H1 (cell line): ENCODE data around the gene SOX6. TPM values are rescaled to one million over a fixed set of nuclear protein-coding genes. Genes with fewer than 3 reads are reported as not detected.

Experiments used
- CTCF ChIA-PET: fragments of 300-600 bp; sonication (Branson Sonifier 250); formaldehyde crosslinking; loops from one replicate; lab custom pipeline; 2021; ENCODE audit not compliant: partially characterized antibody; lab: Charles Lee
- POLR2A ChIA-PET: fragments of 300-600 bp; sonication (Branson Sonifier 250); formaldehyde crosslinking; loops from one replicate; lab custom pipeline; 2021; ENCODE audit warnings: inconsistent platforms; ENCODE audit not compliant: partially characterized antibody; lab: Charles Lee
- DNase-seq, 2 experiments: peaks; one replicate each; pipeline versions ENCODE4 v3.0.0 to v3.0.0-alpha.2; 2010 to 2022; ENCODE audit warnings: low spot score in 2 of 2, low read depth in 1 of 2, mixed read lengths in 1 of 2
- FAIRE-seq: peaks from 2 replicates; lab custom pipeline; 2011; peaks lifted over from hg19 to GRCh38; lab: Jason Lieb, UNC
- H2AFZ ChIP-seq: 2 replicates; pipeline ENCODE4 v1.8.1; 2012; ENCODE audit warnings: low read length, inconsistent platforms
- H2AK5ac ChIP-seq: 2 replicates; pipeline ENCODE4 v1.6.1; 2013; ENCODE audit warnings: low read depth, low read length
- H2BK120ac ChIP-seq: replicated peaks from 2 replicates; pipeline ENCODE3; 2013; ENCODE audit warnings: low read depth, low read length, inconsistent platforms
- H2BK12ac ChIP-seq: 2 replicates; pipeline ENCODE4 v1.6.1; 2013; ENCODE audit warnings: low read depth, low read length
- H2BK15ac ChIP-seq: 2 replicates; pipeline ENCODE4 v1.6.1; 2013; ENCODE audit warnings: low read length
- H2BK20ac ChIP-seq: 2 replicates; pipeline ENCODE4 v1.6.1; 2013; ENCODE audit warnings: low read length
- H2BK5ac ChIP-seq: 2 replicates; pipeline ENCODE4 v1.6.1; 2013; ENCODE audit warnings: low read depth, low read length
- H3K14ac ChIP-seq: 2 replicates; pipeline ENCODE4 v1.6.1; 2013; ENCODE audit warnings: inconsistent platforms; ENCODE audit not compliant: insufficient read length
- H3K18ac ChIP-seq: 2 replicates; pipeline ENCODE4 v1.6.1; 2013; ENCODE audit warnings: low read length; ENCODE audit errors: extremely low read depth
- H3K23ac ChIP-seq: 2 replicates; pipeline ENCODE4 v1.6.1; 2013; ENCODE audit warnings: inconsistent platforms; ENCODE audit not compliant: insufficient read length
- H3K23me2 ChIP-seq: 2 replicates; pipeline ENCODE4 v1.6.1; 2013; ENCODE audit warnings: low read depth, low read length
- H3K27ac ChIP-seq: 2 replicates; pipeline ENCODE4 v1.6.1; 2011; ENCODE audit warnings: low read depth, low read length, inconsistent platforms
- H3K27me3 ChIP-seq, 4 experiments: replicated peaks in 1 of 4; 1 replicate in 1 of 4; 2 replicates in 3 of 4; pipeline versions ENCODE4 v1.6.1 to v1.8.1; 2011 to 2013; ENCODE audit warnings: low read length in 3 of 4, mild to moderate bottlenecking in 3 of 4, inconsistent platforms in 2 of 4, mixed read lengths in 2 of 4, moderate library complexity in 1 of 4; ENCODE audit not compliant: control insufficient read depth in 3 of 4, insufficient read depth in 3 of 4; ENCODE audit errors: extremely low read depth in 1 of 4
- H3K36me3 ChIP-seq, 4 experiments: 2 replicates each; pipeline versions ENCODE4 v1.6.1 to v1.8.1; 2011 to 2013; ENCODE audit warnings: mild to moderate bottlenecking in 4 of 4, low read length in 3 of 4, moderate library complexity in 2 of 4, control low read depth in 1 of 4, inconsistent platforms in 1 of 4; ENCODE audit not compliant: insufficient read depth in 4 of 4, control insufficient read depth in 2 of 4
- H3K4ac ChIP-seq: replicated peaks from 2 replicates; pipeline ENCODE3; 2013; ENCODE audit warnings: low read length, low read depth, mixed read lengths, inconsistent platforms; ENCODE audit not compliant: insufficient read length
- H3K4me1 ChIP-seq, 4 experiments: replicated peaks in 1 of 4; 1 replicate in 1 of 4; 2 replicates in 3 of 4; pipeline versions ENCODE4 v1.6.1 to v1.8.1; 2011 to 2013; ENCODE audit warnings: low read length in 3 of 4, inconsistent platforms in 2 of 4, mixed read lengths in 1 of 4; ENCODE audit not compliant: insufficient read depth in 4 of 4, control insufficient read depth in 3 of 4
- H3K4me2 ChIP-seq, 2 experiments: 2 replicates each; pipeline versions ENCODE4 v1.6.1 to v1.8.1; 2011 to 2013; ENCODE audit warnings: low read depth in 2 of 2, low read length in 2 of 2, control low read depth in 1 of 2, inconsistent platforms in 1 of 2, mild to moderate bottlenecking in 1 of 2; ENCODE audit not compliant: insufficient read depth in 1 of 2
- H3K4me3 ChIP-seq, 4 experiments: fragments of 200-600, 300-600 bp in 1 of 4; sonication (generic), shearing (Covaris generic), sonication (Bioruptor Twin) in 1 of 4; 2 replicates each; pipeline versions ENCODE4 v1.5.1 to v1.8.1; 2011 to 2016; ENCODE audit warnings: low read length in 4 of 4, low read depth in 3 of 4, control low read depth in 2 of 4, inconsistent platforms in 2 of 4, mild to moderate bottlenecking in 2 of 4, mixed read lengths in 1 of 4, moderate library complexity in 1 of 4; ENCODE audit not compliant: insufficient read depth in 2 of 4; ENCODE audit errors: extremely low read depth in 1 of 4
- H3K56ac ChIP-seq: replicated peaks from 2 replicates; pipeline ENCODE3; 2013; ENCODE audit warnings: low read depth, mild to moderate bottlenecking, mixed read lengths, low read length, inconsistent platforms; ENCODE audit not compliant: insufficient read length
- H3K79me1 ChIP-seq: 2 replicates; pipeline ENCODE4 v1.6.1; 2013; ENCODE audit warnings: low read depth, low read length, control low read depth
- H3K79me2 ChIP-seq, 2 experiments: 2 replicates each; pipeline versions ENCODE4 v1.6.1 to v1.8.1; 2012 to 2013; ENCODE audit warnings: low read length in 2 of 2, mild to moderate bottlenecking in 2 of 2, inconsistent platforms in 1 of 2; ENCODE audit not compliant: insufficient read depth in 2 of 2, control insufficient read depth in 1 of 2
- H3K9ac ChIP-seq, 4 experiments: replicated peaks in 1 of 4; 1 replicate in 1 of 4; 2 replicates in 3 of 4; pipeline versions ENCODE4 v1.6.1 to v1.8.1; 2011 to 2013; ENCODE audit warnings: low read depth in 3 of 4, low read length in 3 of 4, control low read depth in 2 of 4, mild to moderate bottlenecking in 2 of 4, moderate library complexity in 2 of 4, inconsistent platforms in 1 of 4; ENCODE audit errors: extremely low read depth in 1 of 4
- H3K9me3 ChIP-seq, 2 experiments: 2 replicates each; pipeline versions ENCODE4 v1.6.1 to v1.8.1; 2012 to 2013; ENCODE audit warnings: mild to moderate bottlenecking in 2 of 2, moderate library complexity in 2 of 2, control low read depth in 1 of 2, inconsistent platforms in 1 of 2, low read depth in 1 of 2, low read length in 1 of 2, mixed read lengths in 1 of 2; ENCODE audit not compliant: insufficient read depth in 2 of 2
- H4K20me1 ChIP-seq, 2 experiments: replicated peaks in 1 of 2; 2 replicates each; pipeline versions ENCODE3 to v1.8.1; 2011 to 2013; ENCODE audit warnings: inconsistent platforms in 2 of 2, low read length in 2 of 2, mild to moderate bottlenecking in 1 of 2; ENCODE audit not compliant: insufficient read depth in 2 of 2, control insufficient read depth in 1 of 2
- H4K5ac ChIP-seq: 2 replicates; pipeline ENCODE4 v1.6.1; 2013; ENCODE audit warnings: low read length, low read depth, mixed read lengths, inconsistent platforms; ENCODE audit not compliant: insufficient read length
- H4K8ac ChIP-seq: 2 replicates; pipeline ENCODE4 v1.8.0; 2013; ENCODE audit warnings: mild to moderate bottlenecking, moderate library complexity, low read length, inconsistent platforms; ENCODE audit not compliant: insufficient read depth; ENCODE audit errors: extremely low read depth
- H4K91ac ChIP-seq: replicated peaks from 2 replicates; pipeline ENCODE3; 2013; ENCODE audit warnings: low read length, mixed read lengths, inconsistent platforms; ENCODE audit not compliant: insufficient read length
- FOSL1 ChIP-seq: IDR thresholded peaks from 2 replicates; pipeline ENCODE4 v1.6.1; 2011; ENCODE audit warnings: mild to moderate bottlenecking, low read depth, low read length, moderate library complexity; ENCODE audit not compliant: insufficient read depth
- JUN ChIP-seq: IDR thresholded peaks from 2 replicates; pipeline ENCODE4 v1.6.1; 2011; ENCODE audit warnings: low read depth, mild to moderate bottlenecking, improper control_type of control experiment, low read length
- RNF2 ChIP-seq: fragments of 200-900, 300-1000 bp; sonication (generic); IDR thresholded peaks from 2 replicates; pipeline ENCODE4 v1.7.1; 2016; ENCODE audit warnings: borderline replicate concordance, low read depth, mild to moderate bottlenecking, antibody characterized with exemption, low read length; ENCODE audit not compliant: poor library complexity, severe bottlenecking; ENCODE audit errors: missing control alignments
- SIN3A ChIP-seq, 2 experiments: IDR thresholded peaks in 1 of 2; conservative IDR thresholded peaks in 1 of 2; 2 replicates each; pipeline ENCODE4 v1.6.1; 2011 to 2012; ENCODE audit warnings: low read length in 2 of 2, improper control_type of control experiment in 1 of 2, low read depth in 1 of 2, mild to moderate bottlenecking in 1 of 2
- TAF1 ChIP-seq: IDR thresholded peaks from 2 replicates; pipeline ENCODE4 v1.6.1; 2011; ENCODE audit warnings: mild to moderate bottlenecking, low read depth, low read length
- TAF7 ChIP-seq: optimal IDR thresholded peaks from 2 replicates; pipeline ENCODE3; 2011; ENCODE audit warnings: low read depth, mild to moderate bottlenecking, inconsistent platforms, low read length, moderate library complexity, borderline replicate concordance
- WGBS, 2 experiments: shearing (Covaris generic) in 1 of 2; methylation state at CpG; one replicate each; pipeline versions ENCODE4 v1.1.6 to v1.1.7; 2013 to 2015; ENCODE audit warnings: low lambda C conversion rate in 2 of 2, mixed read lengths in 2 of 2, inconsistent platforms in 1 of 2, low coverage in 1 of 2, missing lambda C conversion rate in 1 of 2; ENCODE audit not compliant: insufficient replicate concordance in 2 of 2, insufficient coverage in 1 of 2, insufficient read length in 1 of 2; ENCODE audit errors: extremely low coverage in 1 of 2, missing lambda C conversion rate in 1 of 2; 5-methylcytosine and 5-hydroxymethylcytosine counted together
- polyA plus RNA-seq, 7 experiments: library from polyadenylated mRNA; depleted of rRNA in 3 of 7; stranded (reverse) in 5 of 7; unstranded in 2 of 7; fragments of >200 nt in 5 of 7; fragments of 200-250 nt in 2 of 7; gene quantifications; 1 replicate in 5 of 7; 2 replicates in 1 of 7; 4 replicates in 1 of 7; pipeline versions ENCODE4 v1.2.1 to v1.2.3, GENCODE V29; 2011 to 2013; ENCODE audit warnings: missing spikeins in 2 of 7, mixed read lengths in 2 of 7
- total RNA-seq: library from RNA; stranded (reverse); fragmentation: NEBNext Ultra II Directional; extraction: Animal tissue kit (Norgen Biotek cat#: 25700); gene quantifications from 2 replicates; pipeline ENCODE4 v1.2.1, GENCODE V29; 2021

SOX6 gene
- total and polyA plus RNA-seq, 2 of the 8 experiments (the other 6 are each of a cell fraction or from before 2014, with no cell fraction given): 0.09 TPM; not detected in 1

DNA sequence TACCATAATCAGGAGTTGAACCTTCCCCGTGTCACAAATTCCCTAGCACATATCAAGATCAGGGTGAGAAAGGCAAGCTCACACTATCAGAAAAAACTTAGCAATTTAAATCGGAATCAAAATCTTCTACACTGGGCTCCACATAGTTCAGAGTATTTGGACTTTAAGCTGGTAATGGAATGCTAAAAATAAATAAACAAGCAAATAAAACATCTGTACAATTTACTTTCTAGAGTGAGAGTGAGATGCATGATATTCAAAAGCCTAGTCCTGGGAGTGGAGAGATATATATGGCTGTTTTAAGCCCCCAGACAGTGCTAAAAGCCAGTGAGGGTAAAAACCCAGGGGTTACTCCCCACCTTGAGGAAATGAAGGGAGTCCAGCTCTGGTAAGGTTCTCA, 380.6 kb downstream of the SOX6 start:
- no peaks in the 10 kb centered on the region for H3K9me3 ChIP-seq
- H3K36me3 ChIP-seq: no peaks in the 10 kb centered on the region
- POLR2A ChIA-PET: no interaction called here
- peaks cover 0 to 1% (median 0%) of the 10 kb centered on the region in 4 experiments; a peak in 2 of 7 replicates for H3K27me3 ChIP-seq
- CTCF ChIA-PET: interaction anchor here (1.3 to 8.1 kb wide), 3 partner anchors 13 to 631 kb away, joined by 4 to 58 read pairs (median 6); no protein-coding TSS in a partner anchor
- no peak overlapping the region for H2AFZ ChIP-seq
- no peaks in the 10 kb centered on the region for H3K79me1 ChIP-seq
- no peaks in the 10 kb centered on the region for H3K79me2 ChIP-seq
- FAIRE-seq (no peak), DNase-seq (no peak)
- H4K20me1 ChIP-seq: no peaks in the 10 kb centered on the region
- no peak overlapping the region for H3K23ac ChIP-seq
- H2BK20ac ChIP-seq: no peak overlapping the region
- no peak overlapping the region for H4K5ac ChIP-seq
- H3K56ac ChIP-seq: no peak overlapping the region
- H3K27ac ChIP-seq: no peak overlapping the region
- no peak overlapping the region for H3K14ac ChIP-seq
- no peaks in the 10 kb centered on the region for H3K4me1 ChIP-seq
- no peak overlapping the region for H3K4me2 ChIP-seq
- no peak overlapping the region for H2AK5ac ChIP-seq
- H3K4me3 ChIP-seq: no peak overlapping the region
- no peak overlapping the region for H2BK15ac ChIP-seq
- no peak overlapping the region for H3K18ac ChIP-seq
- WGBS, 2 experiments: 67% methylated on average over 2 of the region's 2 CpGs; no CpG with 5 or more reads in 1 of the 2 experiments
- no peak overlapping the region for H2BK5ac ChIP-seq
- no peak overlapping the region for H2BK120ac ChIP-seq
- H4K91ac ChIP-seq: no peak overlapping the region
- H3K23me2 ChIP-seq: no peaks in the 10 kb centered on the region; the same call in 1 of the 2 replicates
- no peak for TF ChIP-seq TAF1
- TF ChIP-seq TAF7: no peak
- TF ChIP-seq RNF2: no peak
- TF ChIP-seq FOSL1: no peak
- TF ChIP-seq SIN3A (conservative IDR thresholded peaks at IDR 0.05 in 1 of 2, IDR thresholded peaks at IDR 0.05 in 1 of 2; ENCODE audit: low read depth in 1 of 2, low read length in 2 of 2): no peak
- TF ChIP-seq JUN: no peak
- H3K4ac ChIP-seq: no peak overlapping the region
- no peak overlapping the region for H2BK12ac ChIP-seq
- H3K9ac ChIP-seq: no peak overlapping the region
- H4K8ac ChIP-seq: no peak overlapping the region
